ENCODE results near the gene GPC5. TPM values are rescaled to one million over a fixed set of nuclear protein-coding genes. Genes with fewer than 3 reads are reported as not detected.

GPC5 gene
- polyA plus RNA-seq, 2 of the 4 experiments (the other 2 are of a cell fraction), result not detected

GRCh38 chr13:92433386-92433785 lies 1035.0 kb downstream of the GPC5 start:
- no peak overlapping the region for H3K27ac ChIP-seq
- FAIRE-seq (no peak), DNase-seq (ENCODE audit: low read depth in 1 of 2, low spot score in 1 of 2) (no peak), ATAC-seq (no peak)
- whole genome bisulfite sequencing (ENCODE audit: missing lambda C conversion rate), result 39% methylated on average over 3 of the region's 3 CpGs
- H3K9me3 ChIP-seq, result no peaks in the 10 kb centered on the region
- no peak overlapping the region for H3K4me3 ChIP-seq
- H3K4me2 ChIP-seq, result no peak overlapping the region
- ChIA-PET CTCF (no interaction called here), POLR2A (no interaction called here)
- no peaks in the 10 kb centered on the region for H3K4me1 ChIP-seq
- no peak for TF ChIP-seq CHD2 (IDR thresholded peaks at IDR 0.05; ENCODE audit: low read length, partially characterized antibody)
- no peak for TF ChIP-seq ZC3H11A (IDR thresholded peaks at IDR 0.05)
- no peak for TF ChIP-seq ZFP36 (IDR thresholded peaks at IDR 0.05; ENCODE audit: borderline replicate concordance, partially characterized antibody)
- no peak for TF ChIP-seq CBX2 (IDR thresholded peaks at IDR 0.05; ENCODE audit: borderline replicate concordance, low read depth)
- no peak for TF ChIP-seq MAZ (IDR thresholded peaks at IDR 0.05; ENCODE audit: borderline replicate concordance, low read depth, low read length)
- TF ChIP-seq BHLHE40 (IDR thresholded peaks at IDR 0.05; ENCODE audit: low read depth, low read length), result no peak
- no peak for TF ChIP-seq POLR2A (IDR thresholded peaks at IDR 0.05; ENCODE audit: low read length)
- TF ChIP-seq POLR2AphosphoS2 (conservative IDR thresholded peaks at IDR 0.05; ENCODE audit: low read length), result no peak
- TF ChIP-seq CBX8 (IDR thresholded peaks at IDR 0.05), result no peak
- TF ChIP-seq REST (IDR thresholded peaks at IDR 0.05), result no peak

- Histone ChIP-seq H3K4me2 (no peak overlapping the region), H3K4me1 (no peaks in the 10 kb centered on the region), H3K4me3 (no peak overlapping the region), H3K27ac (no peak overlapping the region), H3K9me3 (no peaks in the 10 kb centered on the region)
- ATAC-seq (no peak), FAIRE-seq (no peak), DNase-seq (ENCODE audit: low read depth in 1 of 2, low spot score in 1 of 2) (no peak)
- POLR2A ChIA-PET, result no interaction called here
- TF ChIP-seq BCL3 (IDR thresholded peaks at IDR 0.05), result no peak
- CTCF ChIA-PET, result no interaction called here
- WGBS (ENCODE audit: missing lambda C conversion rate), result 0% methylated on average over 1 of the region's 1 CpG
Observed at GRCh38 chr13:92433963-92434362, 1035.5 kb downstream of the GPC5 start.

- CTCF ChIA-PET, result no interaction called here
- 2% methylated on average over 2 of the region's 2 CpGs for WGBS (ENCODE audit: missing lambda C conversion rate)
- H3K9me3 ChIP-seq, result no peaks in the 10 kb centered on the region
- H3K27ac ChIP-seq, result no peak overlapping the region
- no peak for TF ChIP-seq HDAC2 (IDR thresholded peaks at IDR 0.05)
- no peak for TF ChIP-seq FOXS1 (CRISPR knock-in tag; IDR thresholded peaks at IDR 0.05)
- TF ChIP-seq RNF2 (IDR thresholded peaks at IDR 0.05; ENCODE audit: borderline replicate concordance, low read depth), result no peak
- no peak for TF ChIP-seq ZC3H11A (IDR thresholded peaks at IDR 0.05)
- no peak for TF ChIP-seq MAX (IDR thresholded peaks at IDR 0.05)
- TF ChIP-seq CHD2 (IDR thresholded peaks at IDR 0.05; ENCODE audit: low read length, partially characterized antibody), result no peak
- ATAC-seq (no peak), DNase-seq (ENCODE audit: low read depth in 1 of 2, low spot score in 1 of 2) (no peak), FAIRE-seq (no peak)
- H3K4me1 ChIP-seq, result no peaks in the 10 kb centered on the region
- POLR2A ChIA-PET, result no interaction called here
- no peak overlapping the region for H3K4me2 ChIP-seq
- no peak overlapping the region for H3K4me3 ChIP-seq
Observed at GRCh38 chr13:92436924-92437323, 1038.5 kb downstream of the GPC5 start.

- ATAC-seq (no peak), DNase-seq (ENCODE audit: low read depth in 1 of 2, low spot score in 1 of 2) (no peak), FAIRE-seq (no peak)
- Histone ChIP-seq H3K4me2 (no peak overlapping the region), H3K4me1 (no peaks in the 10 kb centered on the region), H3K4me3 (no peak overlapping the region), H3K27ac (no peak overlapping the region), H3K9me3 (no peaks in the 10 kb centered on the region)
- WGBS (ENCODE audit: missing lambda C conversion rate), result 0% methylated on average over 1 of the region's 1 CpG
- POLR2A ChIA-PET, result no interaction called here
- CTCF ChIA-PET, result no interaction called here
- no peak for TF ChIP-seq HOXB5 (CRISPR knock-in tag; IDR thresholded peaks at IDR 0.05)
- no peak for TF ChIP-seq MAX (IDR thresholded peaks at IDR 0.05)
- TF ChIP-seq CEBPB (IDR thresholded peaks at IDR 0.05), result no peak
- TF ChIP-seq CBX8 (IDR thresholded peaks at IDR 0.05), result no peak
- TF ChIP-seq JUNB (IDR thresholded peaks at IDR 0.05), result no peak
- no peak for TF ChIP-seq ZC3H11A (IDR thresholded peaks at IDR 0.05)
- no peak for TF ChIP-seq MAZ (IDR thresholded peaks at IDR 0.05; ENCODE audit: borderline replicate concordance, low read depth, low read length)
- TF ChIP-seq ZSCAN20 (CRISPR knock-in tag; IDR thresholded peaks at IDR 0.05), result no peak
- no peak for TF ChIP-seq CTCF (IDR thresholded peaks at IDR 0.05)
- TF ChIP-seq RARB (CRISPR knock-in tag; IDR thresholded peaks at IDR 0.05), result no peak
- no peak for TF ChIP-seq HMGXB4 (CRISPR knock-in tag; IDR thresholded peaks at IDR 0.05; ENCODE audit: borderline replicate concordance)
- TF ChIP-seq HES2 (IDR thresholded peaks at IDR 0.05), result no peak
Observed at GRCh38 chr13:92444244-92444643, 1045.8 kb downstream of the GPC5 start.

All from A549 (cell line).